ENCODE results near the gene ADRA2C. TPM values are rescaled to one million over a fixed set of nuclear protein-coding genes. Genes with fewer than 3 reads are reported as not detected.

Gene ADRA2C
- total RNA-seq, 2 donors from 2014 or later, result 16.0 to 17.3 TPM

DNA sequence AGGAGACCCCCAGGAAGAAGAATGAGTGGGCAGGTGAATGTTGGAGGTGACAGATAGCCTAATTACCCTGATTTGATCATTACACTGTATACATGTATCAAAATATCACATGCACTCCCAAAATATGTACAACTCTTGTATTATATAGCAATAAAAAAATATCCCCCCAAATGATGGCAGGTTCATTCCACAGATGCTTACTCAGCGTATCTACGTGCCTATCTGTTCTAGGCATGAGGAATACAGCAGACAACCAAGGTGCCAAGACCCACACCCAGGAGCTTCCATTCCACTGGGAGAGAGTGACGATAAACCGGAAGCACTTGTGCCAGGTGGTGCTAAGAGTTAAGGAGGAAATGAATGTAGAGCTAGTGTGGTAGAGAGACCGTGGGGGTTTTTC lies 42.4 kb downstream of the ADRA2C start:
- Histone ChIP-seq H3K9me3 (ENCODE audit: control insufficient read depth, low read length) (no peaks in the 10 kb centered on the region), H3K4me3 (ENCODE audit: low read length) (no peak overlapping the region), H3K27me3 (ENCODE audit: control insufficient read depth, insufficient read depth, low read length, poor library complexity, severe bottlenecking) (no peaks in the 10 kb centered on the region), H3K27ac (ENCODE audit: low read depth, low read length) (no peak overlapping the region), H3K9ac (ENCODE audit: extremely low read depth, low read length, poor library complexity, severe bottlenecking) (no peak overlapping the region), H3K4me1 (ENCODE audit: control insufficient read depth, insufficient read depth, low read length) (peaks cover 12% of the 10 kb centered on the region), H3K36me3 (ENCODE audit: control insufficient read depth, insufficient read depth, low read length) (no peaks in the 10 kb centered on the region)
- WGBS, 2 experiments (ENCODE audit: insufficient coverage in 1 of 2, insufficient read length in 1 of 2), result 80 to 92% methylated on average over 1 to 5 of the region's 5 CpGs
- Mint-ChIP-seq H3K4me1 (peaks cover 33% of the 10 kb centered on the region), H3K36me3 (ENCODE audit: low read depth) (no peaks in the 10 kb centered on the region), H3K9me3 (no peaks in the 10 kb centered on the region), H3K4me3 (no peak overlapping the region), H3K27me3 (ENCODE audit: insufficient read depth) (peaks cover 26% of the 10 kb centered on the region), H3K27ac (no peak overlapping the region)
- no peak for DNase-seq
- TF ChIP-seq, protein P1, sequence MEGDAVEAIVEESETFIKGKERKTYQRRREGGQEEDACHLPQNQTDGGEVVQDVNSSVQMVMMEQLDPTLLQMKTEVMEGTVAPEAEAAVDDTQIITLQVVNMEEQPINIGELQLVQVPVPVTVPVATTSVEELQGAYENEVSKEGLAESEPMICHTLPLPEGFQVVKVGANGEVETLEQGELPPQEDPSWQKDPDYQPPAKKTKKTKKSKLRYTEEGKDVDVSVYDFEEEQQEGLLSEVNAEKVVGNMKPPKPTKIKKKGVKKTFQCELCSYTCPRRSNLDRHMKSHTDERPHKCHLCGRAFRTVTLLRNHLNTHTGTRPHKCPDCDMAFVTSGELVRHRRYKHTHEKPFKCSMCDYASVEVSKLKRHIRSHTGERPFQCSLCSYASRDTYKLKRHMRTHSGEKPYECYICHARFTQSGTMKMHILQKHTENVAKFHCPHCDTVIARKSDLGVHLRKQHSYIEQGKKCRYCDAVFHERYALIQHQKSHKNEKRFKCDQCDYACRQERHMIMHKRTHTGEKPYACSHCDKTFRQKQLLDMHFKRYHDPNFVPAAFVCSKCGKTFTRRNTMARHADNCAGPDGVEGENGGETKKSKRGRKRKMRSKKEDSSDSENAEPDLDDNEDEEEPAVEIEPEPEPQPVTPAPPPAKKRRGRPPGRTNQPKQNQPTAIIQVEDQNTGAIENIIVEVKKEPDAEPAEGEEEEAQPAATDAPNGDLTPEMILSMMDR (conservative IDR thresholded peaks at IDR 0.05), result no peak

GRCh38 chr4:3809028-3809427 lies 42.8 kb downstream of the ADRA2C start:
- no peaks in the 10 kb centered on the region for H3K36me3 ChIP-seq (ENCODE audit: control insufficient read depth, insufficient read depth, low read length)
- Mint-ChIP-seq H3K27me3 (ENCODE audit: insufficient read depth) (peaks cover 25% of the 10 kb centered on the region), H3K9me3 (no peaks in the 10 kb centered on the region), H3K4me1 (peaks cover 33% of the 10 kb centered on the region), H3K36me3 (ENCODE audit: low read depth) (no peaks in the 10 kb centered on the region), H3K27ac (no peak overlapping the region), H3K4me3 (no peak overlapping the region)
- H3K4me1 ChIP-seq (ENCODE audit: control insufficient read depth, insufficient read depth, low read length), result peaks cover 12% of the 10 kb centered on the region
- WGBS, 2 experiments (ENCODE audit: insufficient coverage in 1 of 2, insufficient read length in 1 of 2), result 93 to 96% methylated on average over 27 to 29 of the region's 29 CpGs
- TF ChIP-seq, protein P1 (conservative IDR thresholded peaks at IDR 0.05), result no peak
- no peaks in the 10 kb centered on the region for H3K9me3 ChIP-seq (ENCODE audit: control insufficient read depth, low read length)
- no peak overlapping the region for H3K27ac ChIP-seq (ENCODE audit: low read depth, low read length)
- no peaks in the 10 kb centered on the region for H3K27me3 ChIP-seq (ENCODE audit: control insufficient read depth, insufficient read depth, low read length, poor library complexity, severe bottlenecking)
- no peak overlapping the region for H3K9ac ChIP-seq (ENCODE audit: extremely low read depth, low read length, poor library complexity, severe bottlenecking)
- no peak overlapping the region for H3K4me3 ChIP-seq (ENCODE audit: low read length)
- no peak for DNase-seq

DNA sequence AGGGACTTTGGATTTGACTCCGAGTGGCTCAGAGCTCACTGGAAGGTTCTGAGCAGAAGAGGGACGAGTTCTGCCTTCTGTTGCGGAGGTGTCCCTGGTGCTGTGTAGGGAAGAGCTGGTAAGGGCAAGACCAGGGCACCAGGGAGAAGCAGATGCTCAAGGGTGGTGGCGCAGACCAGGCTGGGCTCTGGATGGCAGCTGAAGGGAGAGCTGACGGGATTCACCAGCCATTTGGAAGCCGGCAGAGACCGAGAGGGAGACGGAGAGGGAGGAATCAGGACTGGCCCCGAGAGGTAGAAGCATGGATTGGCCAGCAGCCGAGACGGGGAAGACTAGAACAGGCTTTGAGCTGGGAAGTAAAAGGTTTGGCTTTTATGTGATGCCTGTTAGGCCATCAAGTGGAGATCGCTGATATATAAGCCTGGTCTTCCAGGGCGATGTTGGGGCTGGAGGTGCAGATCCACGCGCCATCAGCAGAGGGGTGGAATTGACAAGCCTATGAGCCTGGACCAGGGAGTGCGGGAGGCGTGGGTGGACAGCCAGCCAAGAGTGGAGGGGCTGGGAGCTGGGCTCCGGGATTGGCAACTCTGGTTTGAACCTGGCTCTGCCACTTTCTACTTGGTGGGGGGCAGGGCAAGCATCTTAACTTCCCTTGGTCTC lies 43.4 kb downstream of the ADRA2C start:
- H3K27ac Mint-ChIP-seq, result no peak overlapping the region

More for the DNA sequence above, 43.4 kb downstream of the ADRA2C start:
- Mint-ChIP-seq H3K36me3 (ENCODE audit: low read depth) (no peaks in the 10 kb centered on the region), H3K9me3 (no peaks in the 10 kb centered on the region), H3K4me3 (no peak overlapping the region), H3K27me3 (ENCODE audit: insufficient read depth) (peaks cover 24% of the 10 kb centered on the region), H3K4me1 (peaks cover 31% of the 10 kb centered on the region)
- 91 to 93% methylated on average over 15 to 18 of the region's 18 CpGs for WGBS, 2 experiments (ENCODE audit: insufficient coverage in 1 of 2, insufficient read length in 1 of 2)
- Histone ChIP-seq H3K4me1 (ENCODE audit: control insufficient read depth, insufficient read depth, low read length) (peaks cover 12% of the 10 kb centered on the region), H3K27ac (ENCODE audit: low read depth, low read length) (no peak overlapping the region), H3K9ac (ENCODE audit: extremely low read depth, low read length, poor library complexity, severe bottlenecking) (no peak overlapping the region), H3K9me3 (ENCODE audit: control insufficient read depth, low read length) (no peaks in the 10 kb centered on the region), H3K4me3 (ENCODE audit: low read length) (no peak overlapping the region), H3K36me3 (ENCODE audit: control insufficient read depth, insufficient read depth, low read length) (no peaks in the 10 kb centered on the region), H3K27me3 (ENCODE audit: control insufficient read depth, insufficient read depth, low read length, poor library complexity, severe bottlenecking) (no peaks in the 10 kb centered on the region)
- no peak for DNase-seq
- TF ChIP-seq, protein P1 (conservative IDR thresholded peaks at IDR 0.05), result no peak

Data from endodermal cell (in vitro differentiated cells).